HG02623 (cell line): ENCODE measurements around the gene PLCL1.

ENCODE experiments used
- ATAC-seq: cut with Tn5 transposase; IDR thresholded peaks from one replicate; pipeline ENCODE4 v1.9.1; 2021; ENCODE audit warnings: moderate library complexity; ENCODE audit not compliant: unreplicated experiment

PLCL1 gene

DNA sequence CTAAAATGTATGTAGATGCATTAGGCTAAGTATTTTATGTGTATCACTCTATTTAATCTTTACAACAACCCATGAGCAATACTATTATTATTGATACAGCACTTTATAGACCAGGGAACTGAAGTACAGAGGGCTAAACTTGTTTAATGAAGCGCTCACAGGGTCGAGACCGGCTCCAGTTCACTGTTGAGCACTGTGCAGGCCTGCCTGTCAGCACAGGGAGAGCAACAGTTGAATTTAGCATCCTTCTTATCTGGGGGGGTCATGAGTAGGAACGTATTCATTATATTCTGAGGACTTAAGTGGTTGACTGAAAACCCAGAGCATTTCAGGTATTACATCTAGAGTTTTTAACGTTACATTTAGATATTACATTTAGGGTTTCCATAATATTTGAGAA lies 120.1 kb downstream of the PLCL1 start:
- ATAC-seq: no peak

GRCh38 chr2:197925204-197925603 lies 120.8 kb downstream of the PLCL1 start:
- no peak for ATAC-seq

GRCh38 chr2:197925976-197926375 lies 121.6 kb downstream of the PLCL1 start:
- ATAC-seq: no peak

- ATAC-seq: no peak
Measured at GRCh38 chr2:197926673-197927072, 122.3 kb downstream of the PLCL1 start.

DNA sequence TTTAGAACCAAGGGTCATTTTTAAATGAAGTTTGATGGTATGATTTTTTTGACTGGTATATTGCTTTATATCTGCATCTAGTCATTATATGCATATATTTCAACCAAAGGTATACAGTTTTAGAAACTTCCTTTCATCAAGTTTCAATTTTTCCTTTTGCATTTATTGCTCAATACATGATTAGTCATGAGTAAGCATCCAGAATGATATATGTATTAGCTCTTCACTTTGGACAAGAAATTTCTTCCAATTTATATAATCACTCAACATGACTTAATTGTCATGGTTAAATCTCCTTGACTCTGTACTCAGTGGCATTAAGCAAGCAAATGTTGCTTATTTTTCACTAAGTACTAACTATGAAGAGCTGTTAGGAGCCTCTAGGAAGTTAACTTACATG lies 123.6 kb downstream of the PLCL1 start:
- ATAC-seq: no peak

DNA sequence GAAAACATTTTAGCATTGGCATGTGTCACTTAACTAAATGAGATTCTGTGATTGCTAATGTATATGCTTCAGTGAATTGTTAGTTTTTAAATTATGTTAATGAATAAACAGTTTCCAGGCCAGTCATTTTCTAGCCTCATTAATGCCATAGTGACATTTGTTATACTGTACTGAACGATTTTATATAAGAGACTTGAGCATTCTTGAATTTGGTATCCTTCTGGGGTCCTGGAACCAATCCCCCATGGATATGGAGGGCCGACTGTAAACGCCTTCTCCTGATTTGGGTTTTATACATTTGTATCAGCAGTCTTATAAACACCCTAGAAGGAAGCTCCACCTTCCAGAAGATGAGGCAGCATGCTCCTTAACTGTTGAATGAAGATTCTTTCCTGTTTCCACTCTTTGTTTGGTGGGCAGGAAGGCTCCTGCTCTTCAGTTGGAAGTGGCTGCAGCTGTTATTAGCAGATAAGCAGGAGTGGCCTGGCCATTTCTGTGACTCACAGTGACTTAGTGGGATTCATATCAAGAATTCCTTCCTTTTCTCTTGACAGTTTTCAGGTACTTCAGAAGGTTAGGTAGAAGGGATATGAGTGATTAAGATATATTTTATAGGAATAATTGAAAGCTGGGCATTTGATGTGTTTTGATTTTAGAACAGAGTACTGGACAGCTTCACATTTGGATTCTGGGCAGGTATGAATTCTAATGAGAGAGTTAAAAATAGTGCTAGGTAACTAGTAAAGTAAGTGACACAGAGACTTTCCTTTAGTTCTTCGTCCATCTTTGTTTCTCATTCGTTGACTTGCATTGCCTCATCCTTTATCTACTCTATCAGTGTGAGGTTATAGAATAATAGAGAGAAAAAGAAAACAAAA lies 124.9 kb downstream of the PLCL1 start:
- no peak for ATAC-seq

GRCh38 chr2:197929886-197930227 lies 125.5 kb downstream of the PLCL1 start:
- no peak for ATAC-seq

DNA sequence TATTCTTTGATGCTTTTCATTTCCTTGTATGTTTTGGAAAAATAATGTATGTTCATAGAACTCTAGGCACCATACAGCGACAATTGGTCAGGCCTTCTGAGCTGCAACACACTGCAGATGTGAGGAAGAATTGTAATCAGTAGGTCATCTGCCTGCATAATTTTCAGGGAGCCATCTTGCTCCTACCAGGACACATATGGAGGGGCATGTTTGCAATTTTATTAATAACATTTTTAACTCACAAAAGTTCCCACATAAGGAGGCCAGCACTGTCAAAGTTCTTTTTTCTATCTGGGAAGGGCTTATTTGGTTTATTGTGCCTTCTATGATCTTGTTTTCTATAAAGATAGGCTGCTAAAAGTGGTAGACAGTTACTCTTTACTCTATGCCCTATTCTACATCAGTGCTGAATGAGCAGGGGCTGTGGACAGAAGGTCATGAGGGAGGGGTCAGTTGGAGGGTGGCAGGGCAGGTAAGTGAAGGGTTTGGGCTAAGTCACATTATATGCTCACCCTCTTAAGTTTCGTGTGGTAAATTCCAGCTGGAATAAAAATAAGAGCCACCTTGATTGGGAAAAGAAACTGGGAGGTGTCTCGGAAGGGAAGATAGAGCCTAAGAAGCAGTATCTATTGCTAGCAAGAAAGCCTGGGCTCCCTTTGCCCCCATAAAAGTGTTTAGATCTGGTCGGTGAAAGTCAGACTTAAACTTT lies 126.3 kb downstream of the PLCL1 start:
- no peak for ATAC-seq

- no peak for ATAC-seq
Measured at GRCh38 chr2:197931661-197932312, 127.4 kb downstream of the PLCL1 start.

DNA sequence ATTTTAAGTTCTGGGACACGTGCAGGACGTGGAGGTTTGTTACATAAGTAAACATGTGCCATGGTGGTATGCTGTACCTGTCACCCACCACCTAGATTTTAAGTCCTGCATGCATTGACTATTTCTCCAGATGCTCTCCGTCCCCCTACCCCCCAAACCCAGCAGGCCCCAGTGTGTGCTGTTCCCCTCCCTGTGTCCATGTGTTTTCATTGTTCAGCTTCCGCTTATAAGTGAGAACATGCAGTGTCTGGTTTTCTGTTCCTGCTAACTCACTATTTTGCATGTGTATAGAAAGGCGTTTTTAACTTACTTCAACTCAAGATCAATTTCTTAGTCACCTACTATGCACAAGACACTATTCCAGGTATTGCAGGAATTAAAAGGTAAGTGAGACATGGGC lies 128.0 kb downstream of the PLCL1 start:
- no peak for ATAC-seq

- ATAC-seq: no peak
Measured at GRCh38 chr2:197934261-197934933, 130.0 kb downstream of the PLCL1 start.

- no peak for ATAC-seq
Measured at GRCh38 chr2:197934934-197935289, 130.5 kb downstream of the PLCL1 start.

DNA sequence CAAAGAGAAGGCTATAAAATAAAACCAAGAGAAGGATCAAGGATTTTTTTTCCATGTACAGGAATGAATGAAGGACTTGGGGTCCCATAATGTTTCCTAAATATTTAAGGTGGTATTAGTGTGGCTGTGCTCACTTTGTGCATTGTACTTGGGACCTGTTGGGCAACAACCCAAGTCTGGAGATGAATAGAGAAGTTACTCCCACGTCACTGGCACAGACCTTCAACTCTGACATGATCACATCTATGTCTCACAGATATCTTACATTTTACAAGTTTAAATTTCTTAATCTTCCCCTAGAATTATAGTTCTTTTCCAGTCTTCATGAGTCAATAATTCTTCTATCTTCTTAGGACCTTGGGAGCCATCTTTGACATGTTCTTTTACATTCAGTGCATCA lies 133.4 kb downstream of the PLCL1 start:
- no peak for ATAC-seq

- ATAC-seq: no peak
Measured at GRCh38 chr2:197938555-197938954, 134.2 kb downstream of the PLCL1 start.

DNA sequence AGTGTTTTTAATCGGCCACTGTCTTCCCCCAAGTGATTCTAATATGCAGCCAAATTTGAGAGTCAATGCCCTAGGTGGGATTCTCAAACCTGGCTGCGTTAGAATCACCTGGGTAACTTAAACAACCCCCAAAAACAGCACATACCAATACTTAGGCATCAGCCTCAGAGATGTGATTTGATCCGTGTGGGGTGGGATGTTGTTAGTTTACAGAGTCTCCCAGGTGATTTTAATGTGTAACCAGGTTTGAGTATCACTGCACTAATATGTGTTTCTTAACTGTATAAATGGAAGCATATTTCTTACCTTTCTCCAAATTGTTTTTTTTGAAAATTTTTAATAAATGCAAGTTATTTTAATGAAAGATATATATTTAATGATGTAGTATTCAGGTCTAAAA lies 135.4 kb downstream of the PLCL1 start:
- no peak for ATAC-seq

GRCh38 chr2:197940382-197940781 lies 136.0 kb downstream of the PLCL1 start:
- no peak for ATAC-seq

- ATAC-seq: no peak
Measured at GRCh38 chr2:197941715-197942114, 137.3 kb downstream of the PLCL1 start.

DNA sequence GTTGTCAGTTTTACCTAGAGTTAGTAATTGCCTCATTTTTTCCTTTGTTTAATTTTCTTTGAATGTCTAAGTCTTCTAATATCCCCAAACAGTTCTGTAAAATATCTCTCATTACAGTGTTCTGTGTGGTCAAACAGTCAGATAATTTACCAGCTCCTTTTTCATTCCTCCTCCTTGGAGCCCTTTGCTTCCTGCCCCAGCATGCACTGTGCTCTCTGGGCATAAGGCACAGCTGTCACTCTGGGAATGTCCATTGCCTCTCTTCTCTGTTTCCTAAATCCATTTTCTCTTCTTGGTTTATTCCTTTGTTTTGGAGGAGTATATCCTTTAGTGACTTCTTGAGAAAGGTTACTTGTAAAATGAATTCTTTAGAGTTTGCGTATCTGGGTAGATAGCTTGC lies 139.3 kb downstream of the PLCL1 start:
- no peak for ATAC-seq

DNA sequence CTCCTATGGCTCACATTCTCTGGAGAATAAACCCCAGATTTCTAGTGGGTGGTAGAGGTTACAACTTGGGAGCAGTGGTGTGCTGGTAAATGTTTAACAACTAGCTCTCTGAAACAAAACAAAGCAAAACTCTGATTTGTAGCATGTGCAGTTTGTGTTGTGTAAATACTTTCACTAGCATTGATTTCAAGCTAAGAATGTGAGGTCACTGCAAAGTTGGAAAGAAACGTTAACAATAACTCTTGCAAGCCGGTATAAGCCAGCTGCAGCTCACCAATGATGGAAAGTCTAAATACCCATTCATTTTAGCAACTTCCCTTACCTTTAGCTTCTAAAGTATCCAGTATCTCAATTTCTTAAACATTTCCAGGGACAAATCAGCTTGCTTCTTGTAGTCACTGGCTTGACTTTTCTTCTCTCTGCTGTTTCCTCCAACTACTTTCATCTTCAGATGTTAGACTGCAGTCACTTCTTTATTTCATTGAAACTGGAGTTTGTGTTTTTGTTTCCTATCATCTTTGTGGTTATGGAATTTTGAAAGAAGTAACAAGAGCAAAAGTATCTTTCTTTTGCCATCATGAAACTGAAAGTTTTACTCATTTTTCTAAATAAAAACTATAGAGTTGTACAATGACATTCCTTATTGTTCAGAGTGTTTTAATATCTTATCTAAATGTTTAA lies 140.2 kb downstream of the PLCL1 start:
- no peak for ATAC-seq

GRCh38 chr2:197946562-197946961 lies 142.2 kb downstream of the PLCL1 start:
- no peak for ATAC-seq

- no peak for ATAC-seq
Measured at GRCh38 chr2:197947219-197947757, 142.9 kb downstream of the PLCL1 start.
